H1 (cell line): ENCODE data around the gene HOXC13. TPM values are rescaled to one million over a fixed set of nuclear protein-coding genes. Genes with fewer than 3 reads are reported as not detected.

Source experiments
- CTCF ChIA-PET: fragments of 300-600 bp; sonication (Branson Sonifier 250); formaldehyde crosslinking; loops from one replicate; lab custom pipeline; 2021; ENCODE audit not compliant: partially characterized antibody; lab: Charles Lee
- POLR2A ChIA-PET: fragments of 300-600 bp; sonication (Branson Sonifier 250); formaldehyde crosslinking; loops from one replicate; lab custom pipeline; 2021; ENCODE audit warnings: inconsistent platforms; ENCODE audit not compliant: partially characterized antibody; lab: Charles Lee
- DNase-seq, 2 experiments: peaks; one replicate each; pipeline versions ENCODE4 v3.0.0 to v3.0.0-alpha.2; 2010 to 2022; ENCODE audit warnings: low spot score in 2 of 2, low read depth in 1 of 2, mixed read lengths in 1 of 2
- FAIRE-seq: peaks from 2 replicates; lab custom pipeline; 2011; peaks lifted over from hg19 to GRCh38; lab: Jason Lieb, UNC
- H2AFZ ChIP-seq: 2 replicates; pipeline ENCODE4 v1.8.1; 2012; ENCODE audit warnings: low read length, inconsistent platforms
- H2AK5ac ChIP-seq: 2 replicates; pipeline ENCODE4 v1.6.1; 2013; ENCODE audit warnings: low read depth, low read length
- H2BK120ac ChIP-seq: replicated peaks from 2 replicates; pipeline ENCODE3; 2013; ENCODE audit warnings: low read depth, low read length, inconsistent platforms
- H2BK12ac ChIP-seq: 2 replicates; pipeline ENCODE4 v1.6.1; 2013; ENCODE audit warnings: low read depth, low read length
- H2BK15ac ChIP-seq: 2 replicates; pipeline ENCODE4 v1.6.1; 2013; ENCODE audit warnings: low read length
- H2BK20ac ChIP-seq: 2 replicates; pipeline ENCODE4 v1.6.1; 2013; ENCODE audit warnings: low read length
- H2BK5ac ChIP-seq: 2 replicates; pipeline ENCODE4 v1.6.1; 2013; ENCODE audit warnings: low read depth, low read length
- H3K14ac ChIP-seq: 2 replicates; pipeline ENCODE4 v1.6.1; 2013; ENCODE audit warnings: inconsistent platforms; ENCODE audit not compliant: insufficient read length
- H3K18ac ChIP-seq: 2 replicates; pipeline ENCODE4 v1.6.1; 2013; ENCODE audit warnings: low read length; ENCODE audit errors: extremely low read depth
- H3K23ac ChIP-seq: 2 replicates; pipeline ENCODE4 v1.6.1; 2013; ENCODE audit warnings: inconsistent platforms; ENCODE audit not compliant: insufficient read length
- H3K23me2 ChIP-seq: 2 replicates; pipeline ENCODE4 v1.6.1; 2013; ENCODE audit warnings: low read depth, low read length
- H3K27ac ChIP-seq: 2 replicates; pipeline ENCODE4 v1.6.1; 2011; ENCODE audit warnings: low read depth, low read length, inconsistent platforms
- H3K27me3 ChIP-seq, 4 experiments: replicated peaks in 1 of 4; 1 replicate in 1 of 4; 2 replicates in 3 of 4; pipeline versions ENCODE4 v1.6.1 to v1.8.1; 2011 to 2013; ENCODE audit warnings: low read length in 3 of 4, mild to moderate bottlenecking in 3 of 4, inconsistent platforms in 2 of 4, mixed read lengths in 2 of 4, moderate library complexity in 1 of 4; ENCODE audit not compliant: control insufficient read depth in 3 of 4, insufficient read depth in 3 of 4; ENCODE audit errors: extremely low read depth in 1 of 4
- H3K36me3 ChIP-seq, 4 experiments: 2 replicates each; pipeline versions ENCODE4 v1.6.1 to v1.8.1; 2011 to 2013; ENCODE audit warnings: mild to moderate bottlenecking in 4 of 4, low read length in 3 of 4, moderate library complexity in 2 of 4, control low read depth in 1 of 4, inconsistent platforms in 1 of 4; ENCODE audit not compliant: insufficient read depth in 4 of 4, control insufficient read depth in 2 of 4
- H3K4ac ChIP-seq: replicated peaks from 2 replicates; pipeline ENCODE3; 2013; ENCODE audit warnings: low read length, low read depth, mixed read lengths, inconsistent platforms; ENCODE audit not compliant: insufficient read length
- H3K4me1 ChIP-seq, 4 experiments: replicated peaks in 1 of 4; 1 replicate in 1 of 4; 2 replicates in 3 of 4; pipeline versions ENCODE4 v1.6.1 to v1.8.1; 2011 to 2013; ENCODE audit warnings: low read length in 3 of 4, inconsistent platforms in 2 of 4, mixed read lengths in 1 of 4; ENCODE audit not compliant: insufficient read depth in 4 of 4, control insufficient read depth in 3 of 4
- H3K4me2 ChIP-seq, 2 experiments: 2 replicates each; pipeline versions ENCODE4 v1.6.1 to v1.8.1; 2011 to 2013; ENCODE audit warnings: low read depth in 2 of 2, low read length in 2 of 2, control low read depth in 1 of 2, inconsistent platforms in 1 of 2, mild to moderate bottlenecking in 1 of 2; ENCODE audit not compliant: insufficient read depth in 1 of 2
- H3K4me3 ChIP-seq, 4 experiments: fragments of 200-600, 300-600 bp in 1 of 4; sonication (generic), shearing (Covaris generic), sonication (Bioruptor Twin) in 1 of 4; 2 replicates each; pipeline versions ENCODE4 v1.5.1 to v1.8.1; 2011 to 2016; ENCODE audit warnings: low read length in 4 of 4, low read depth in 3 of 4, control low read depth in 2 of 4, inconsistent platforms in 2 of 4, mild to moderate bottlenecking in 2 of 4, mixed read lengths in 1 of 4, moderate library complexity in 1 of 4; ENCODE audit not compliant: insufficient read depth in 2 of 4; ENCODE audit errors: extremely low read depth in 1 of 4
- H3K56ac ChIP-seq: replicated peaks from 2 replicates; pipeline ENCODE3; 2013; ENCODE audit warnings: low read depth, mild to moderate bottlenecking, mixed read lengths, low read length, inconsistent platforms; ENCODE audit not compliant: insufficient read length
- H3K79me1 ChIP-seq: 2 replicates; pipeline ENCODE4 v1.6.1; 2013; ENCODE audit warnings: low read depth, low read length, control low read depth
- H3K79me2 ChIP-seq, 2 experiments: 2 replicates each; pipeline versions ENCODE4 v1.6.1 to v1.8.1; 2012 to 2013; ENCODE audit warnings: low read length in 2 of 2, mild to moderate bottlenecking in 2 of 2, inconsistent platforms in 1 of 2; ENCODE audit not compliant: insufficient read depth in 2 of 2, control insufficient read depth in 1 of 2
- H3K9ac ChIP-seq, 4 experiments: replicated peaks in 1 of 4; 1 replicate in 1 of 4; 2 replicates in 3 of 4; pipeline versions ENCODE4 v1.6.1 to v1.8.1; 2011 to 2013; ENCODE audit warnings: low read depth in 3 of 4, low read length in 3 of 4, control low read depth in 2 of 4, mild to moderate bottlenecking in 2 of 4, moderate library complexity in 2 of 4, inconsistent platforms in 1 of 4; ENCODE audit errors: extremely low read depth in 1 of 4
- H3K9me3 ChIP-seq, 2 experiments: 2 replicates each; pipeline versions ENCODE4 v1.6.1 to v1.8.1; 2012 to 2013; ENCODE audit warnings: mild to moderate bottlenecking in 2 of 2, moderate library complexity in 2 of 2, control low read depth in 1 of 2, inconsistent platforms in 1 of 2, low read depth in 1 of 2, low read length in 1 of 2, mixed read lengths in 1 of 2; ENCODE audit not compliant: insufficient read depth in 2 of 2
- H4K20me1 ChIP-seq, 2 experiments: replicated peaks in 1 of 2; 2 replicates each; pipeline versions ENCODE3 to v1.8.1; 2011 to 2013; ENCODE audit warnings: inconsistent platforms in 2 of 2, low read length in 2 of 2, mild to moderate bottlenecking in 1 of 2; ENCODE audit not compliant: insufficient read depth in 2 of 2, control insufficient read depth in 1 of 2
- H4K5ac ChIP-seq: 2 replicates; pipeline ENCODE4 v1.6.1; 2013; ENCODE audit warnings: low read length, low read depth, mixed read lengths, inconsistent platforms; ENCODE audit not compliant: insufficient read length
- H4K8ac ChIP-seq: 2 replicates; pipeline ENCODE4 v1.8.0; 2013; ENCODE audit warnings: mild to moderate bottlenecking, moderate library complexity, low read length, inconsistent platforms; ENCODE audit not compliant: insufficient read depth; ENCODE audit errors: extremely low read depth
- H4K91ac ChIP-seq: replicated peaks from 2 replicates; pipeline ENCODE3; 2013; ENCODE audit warnings: low read length, mixed read lengths, inconsistent platforms; ENCODE audit not compliant: insufficient read length
- RNF2 ChIP-seq: fragments of 200-900, 300-1000 bp; sonication (generic); IDR thresholded peaks from 2 replicates; pipeline ENCODE4 v1.7.1; 2016; ENCODE audit warnings: borderline replicate concordance, low read depth, mild to moderate bottlenecking, antibody characterized with exemption, low read length; ENCODE audit not compliant: poor library complexity, severe bottlenecking; ENCODE audit errors: missing control alignments
- RXRA ChIP-seq: IDR thresholded peaks from 2 replicates; pipeline ENCODE4 v1.6.1; 2011; ENCODE audit warnings: low read depth, mild to moderate bottlenecking, low read length, moderate library complexity; ENCODE audit not compliant: insufficient read depth
- WGBS, 2 experiments: shearing (Covaris generic) in 1 of 2; methylation state at CpG; one replicate each; pipeline versions ENCODE4 v1.1.6 to v1.1.7; 2013 to 2015; ENCODE audit warnings: low lambda C conversion rate in 2 of 2, mixed read lengths in 2 of 2, inconsistent platforms in 1 of 2, low coverage in 1 of 2, missing lambda C conversion rate in 1 of 2; ENCODE audit not compliant: insufficient replicate concordance in 2 of 2, insufficient coverage in 1 of 2, insufficient read length in 1 of 2; ENCODE audit errors: extremely low coverage in 1 of 2, missing lambda C conversion rate in 1 of 2; 5-methylcytosine and 5-hydroxymethylcytosine counted together
- polyA plus RNA-seq, 7 experiments: library from polyadenylated mRNA; depleted of rRNA in 3 of 7; stranded (reverse) in 5 of 7; unstranded in 2 of 7; fragments of >200 nt in 5 of 7; fragments of 200-250 nt in 2 of 7; gene quantifications; 1 replicate in 5 of 7; 2 replicates in 1 of 7; 4 replicates in 1 of 7; pipeline versions ENCODE4 v1.2.1 to v1.2.3, GENCODE V29; 2011 to 2013; ENCODE audit warnings: missing spikeins in 2 of 7, mixed read lengths in 2 of 7
- total RNA-seq: library from RNA; stranded (reverse); fragmentation: NEBNext Ultra II Directional; extraction: Animal tissue kit (Norgen Biotek cat#: 25700); gene quantifications from 2 replicates; pipeline ENCODE4 v1.2.1, GENCODE V29; 2021

HOXC13 gene
- total and polyA plus RNA-seq, 2 of the 8 experiments (the other 6 are each of a cell fraction or from before 2014, with no cell fraction given) = 0.02 TPM; not detected in 1

DNA sequence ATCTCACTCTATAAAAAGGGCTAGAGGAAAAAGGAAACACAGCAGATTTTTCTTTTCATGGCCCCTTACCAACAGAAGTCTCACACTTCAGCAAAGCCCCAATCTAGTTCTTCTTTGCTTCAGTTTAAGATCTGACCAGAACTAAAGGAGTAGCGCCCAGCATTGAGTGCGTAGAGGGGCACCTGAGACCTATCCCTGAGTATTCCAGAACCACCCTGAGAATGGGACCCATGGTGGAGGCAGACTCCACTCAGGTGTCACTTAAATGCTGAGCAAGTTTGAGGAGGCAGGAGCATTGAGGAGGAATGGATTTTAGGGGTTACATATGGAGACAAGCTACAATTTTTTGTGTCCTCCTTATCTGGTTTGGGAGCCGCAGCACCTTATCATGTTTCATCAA, 32.5 kb downstream of the HOXC13 start:
- POLR2A ChIA-PET = interaction anchor here (1.1 kb wide), 1 partner anchor 15 kb away, joined by 3 read pairs; no protein-coding TSS in a partner anchor
- 0 out of 4 replicates have a peak, but pooled peaks cover 0 to 2% of the 10 kb centered on the region in 2 experiments for H3K9me3 ChIP-seq
- H3K23ac ChIP-seq = no peak overlapping the region

More for the DNA sequence above, 32.5 kb downstream of the HOXC13 start:
- Histone ChIP-seq H3K4me1 (peaks cover 0 to 14% (median 4%) of the 10 kb centered on the region in 4 experiments; a peak in 5 of 7 replicates), H2AK5ac (no peak overlapping the region), H3K9ac (no peak overlapping the region), H3K27me3 (peaks cover 100% of the 10 kb centered on the region in 4 experiments), H3K14ac (no peak overlapping the region), H3K79me1 (no peaks in the 10 kb centered on the region), H2BK20ac (no peak overlapping the region), H3K23me2 (peaks cover 1% of the 10 kb centered on the region; the same call in 1 of the 2 replicates), H3K79me2 (no peaks in the 10 kb centered on the region), H4K91ac (no peak overlapping the region), H3K27ac (no peak overlapping the region), H3K4me2 (no peak overlapping the region), H2BK5ac (no peak overlapping the region), H3K4ac (no peak overlapping the region), H4K5ac (no peak overlapping the region), H2AFZ (no peak overlapping the region), H2BK120ac (no peak overlapping the region), H3K4me3 (no peak overlapping the region), H4K8ac (no peak overlapping the region), H4K20me1 (peaks cover 19 to 37% of the 10 kb centered on the region in 2 experiments), H3K36me3 (peaks cover 0 to 3% (median 0%) of the 10 kb centered on the region in 4 experiments; a peak in 2 of 8 replicates), H3K56ac (no peak overlapping the region), H2BK15ac (no peak overlapping the region), H2BK12ac (no peak overlapping the region), H3K18ac (no peak overlapping the region)
- no peak for TF ChIP-seq RXRA
- TF ChIP-seq RNF2 = peak; percentile 55
- DNase-seq (no peak), FAIRE-seq (no peak)
- 75% methylated on average over 3 of the region's 3 CpGs; no CpG with 5 or more reads in 1 of the 2 experiments for WGBS, 2 experiments
- CTCF ChIA-PET = interaction anchor here (0.6 to 2.8 kb wide), 7 partner anchors 11 to 61 kb away, joined by 3 to 13 read pairs (median 5); partner anchors contain the start of genes HOXC10 and HOXC5
